H9 (cell line): ENCODE results near the gene PHGDH. TPM values are rescaled to one million over a fixed set of nuclear protein-coding genes. Genes with fewer than 3 reads are reported as not detected.

ENCODE experiments used
- DNase-seq: peaks from one replicate; pipeline ENCODE4 v3.0.0-alpha.2; 2017
- H2AFZ ChIP-seq: one replicate; pipeline ENCODE4 v1.6.1; 2013; ENCODE audit warnings: mild to moderate bottlenecking, low read length, control low read depth, moderate library complexity
- H2AK5ac ChIP-seq: 2 replicates; pipeline ENCODE4 v1.6.1; 2013; ENCODE audit warnings: low read length, control low read depth, mixed read lengths; ENCODE audit not compliant: insufficient read length
- H2BK120ac ChIP-seq: one replicate; pipeline ENCODE4 v1.6.1; 2013; ENCODE audit warnings: low read depth, mild to moderate bottlenecking, low read length, control low read depth, inconsistent platforms; ENCODE audit not compliant: poor library complexity, severe bottlenecking
- H2BK12ac ChIP-seq: 2 replicates; pipeline ENCODE4 v1.6.1; 2013; ENCODE audit warnings: low read length, control low read depth, mixed read lengths, low read depth; ENCODE audit not compliant: insufficient read length
- H2BK15ac ChIP-seq: 2 replicates; pipeline ENCODE4 v1.6.1; 2013; ENCODE audit warnings: low read depth, low read length, control low read depth
- H2BK20ac ChIP-seq: one replicate; pipeline ENCODE4 v1.6.1; 2013; ENCODE audit warnings: low read depth, mild to moderate bottlenecking, low read length, control low read depth, inconsistent platforms; ENCODE audit not compliant: poor library complexity, severe bottlenecking
- H2BK5ac ChIP-seq: 2 replicates; pipeline ENCODE4 v1.6.1; 2013; ENCODE audit warnings: low read length, control low read depth, mixed read lengths; ENCODE audit not compliant: insufficient read length
- H3K14ac ChIP-seq: 2 replicates; pipeline ENCODE4 v1.6.1; 2013; ENCODE audit warnings: low read length, control low read depth; ENCODE audit not compliant: insufficient read depth
- H3K18ac ChIP-seq: 2 replicates; pipeline ENCODE4 v1.6.1; 2013; ENCODE audit warnings: low read depth, mild to moderate bottlenecking, mixed read lengths, low read length, control low read depth; ENCODE audit not compliant: insufficient read length
- H3K23ac ChIP-seq: 2 replicates; pipeline ENCODE4 v1.6.1; 2013; ENCODE audit warnings: low read length, control low read depth, mixed read lengths, low read depth; ENCODE audit not compliant: insufficient read length
- H3K23me2 ChIP-seq: 2 replicates; pipeline ENCODE4 v1.6.1; 2013; ENCODE audit warnings: low read depth, mild to moderate bottlenecking, mixed read lengths, low read length, control low read depth; ENCODE audit not compliant: insufficient read length, poor library complexity, severe bottlenecking
- H3K27ac ChIP-seq: 2 replicates; pipeline ENCODE4 v1.5.1; 2013; ENCODE audit warnings: low read length, control low read depth, mixed read lengths, low read depth; ENCODE audit not compliant: insufficient read length
- H3K27me3 ChIP-seq: 2 replicates; pipeline ENCODE4 v1.6.1; 2013; ENCODE audit warnings: low read length, control low read depth, inconsistent platforms; ENCODE audit not compliant: insufficient read depth
- H3K4ac ChIP-seq: 2 replicates; pipeline ENCODE4 v1.6.1; 2013; ENCODE audit warnings: low read depth, mild to moderate bottlenecking, control low read depth, inconsistent platforms, low read length, moderate library complexity
- H3K4me1 ChIP-seq: 2 replicates; pipeline ENCODE4 v1.6.1; 2013; ENCODE audit warnings: low read length, control low read depth, inconsistent platforms; ENCODE audit not compliant: insufficient read depth
- H3K4me2 ChIP-seq: 2 replicates; pipeline ENCODE4 v1.6.1; 2013; ENCODE audit warnings: low read length, control low read depth, mixed read lengths; ENCODE audit not compliant: insufficient read length, insufficient read depth
- H3K56ac ChIP-seq: 2 replicates; pipeline ENCODE4 v1.6.1; 2013; ENCODE audit warnings: low read depth, mild to moderate bottlenecking, mixed read lengths, low read length, control low read depth; ENCODE audit not compliant: insufficient read length
- H3K79me1 ChIP-seq: 2 replicates; pipeline ENCODE4 v1.6.1; 2013; ENCODE audit warnings: low read depth, mild to moderate bottlenecking, moderate library complexity, low read length, control low read depth, inconsistent platforms; ENCODE audit not compliant: insufficient read depth, poor library complexity, severe bottlenecking
- H3K79me2 ChIP-seq: 2 replicates; pipeline ENCODE4 v1.6.1; 2013; ENCODE audit warnings: low read length, control low read depth, inconsistent platforms; ENCODE audit not compliant: insufficient read depth
- H3K9ac ChIP-seq: 2 replicates; pipeline ENCODE4 v1.6.1; 2013; ENCODE audit warnings: low read length, control low read depth, mixed read lengths; ENCODE audit not compliant: insufficient read length; ENCODE audit errors: extremely low read depth
- H3K9me3 ChIP-seq: one replicate; pipeline ENCODE4 v1.6.1; 2013; ENCODE audit warnings: low read depth, low read length, inconsistent platforms; ENCODE audit not compliant: control insufficient read depth
- H3T11ph ChIP-seq: one replicate; pipeline ENCODE4 v1.6.1; 2013; ENCODE audit warnings: mild to moderate bottlenecking, low read length, control low read depth, inconsistent platforms
- H4K20me1 ChIP-seq: one replicate; pipeline ENCODE4 v1.6.1; 2013; ENCODE audit not compliant: control insufficient read depth, insufficient read length, insufficient read depth
- H4K5ac ChIP-seq: 2 replicates; pipeline ENCODE4 v1.6.1; 2013; ENCODE audit warnings: low read depth, mild to moderate bottlenecking, mixed read lengths, low read length, control low read depth; ENCODE audit not compliant: insufficient read length
- H4K8ac ChIP-seq: replicated peaks from 2 replicates; pipeline ENCODE4 v1.6.1; 2013; ENCODE audit warnings: low read length, control low read depth, mixed read lengths, low read depth; ENCODE audit not compliant: insufficient read length
- H4K91ac ChIP-seq: 2 replicates; pipeline ENCODE4 v1.6.1; 2013; ENCODE audit warnings: low read depth, mild to moderate bottlenecking, moderate library complexity, mixed read lengths, low read length, control low read depth; ENCODE audit not compliant: insufficient read length
- H3K27ac Mint-ChIP-seq, 3 experiments: 2 replicates in 2 of 3; 3 replicates in 1 of 3; pipeline ENCODE4 v1.8.0; 2020 to 2021; ENCODE audit warnings: mixed read lengths in 3 of 3, mild to moderate bottlenecking in 1 of 3, moderate library complexity in 1 of 3
- H3K27me3 Mint-ChIP-seq: 2 replicates; pipeline ENCODE4 v1.8.0; 2021; ENCODE audit warnings: low read depth, mild to moderate bottlenecking, moderate library complexity, mixed read lengths
- H3K36me3 Mint-ChIP-seq, 3 experiments: 2 replicates in 2 of 3; 3 replicates in 1 of 3; pipeline ENCODE4 v1.8.0; 2020 to 2021; ENCODE audit warnings: low read depth in 3 of 3, mixed read lengths in 3 of 3; ENCODE audit not compliant: insufficient read depth in 1 of 3
- H3K4me1 Mint-ChIP-seq, 2 experiments: 2 replicates each; pipeline ENCODE4 v1.8.0; 2020; ENCODE audit warnings: mixed read lengths in 2 of 2
- H3K4me3 Mint-ChIP-seq, 2 experiments: 2 replicates in 1 of 2; 3 replicates in 1 of 2; pipeline ENCODE4 v1.8.0; 2020 to 2021; ENCODE audit warnings: mild to moderate bottlenecking in 2 of 2, mixed read lengths in 2 of 2, moderate library complexity in 1 of 2
- H3K9me3 Mint-ChIP-seq, 2 experiments: 2 replicates in 1 of 2; 3 replicates in 1 of 2; pipeline ENCODE4 v1.8.0; 2020; ENCODE audit warnings: mild to moderate bottlenecking in 2 of 2, mixed read lengths in 2 of 2, moderate library complexity in 1 of 2
- WGBS: extraction: QIAGEN DNeasy Blood & Tissue Kit; methylation state at CpG from one replicate; pipeline ENCODE4 v1.1.7; 2013; ENCODE audit warnings: missing lambda C conversion rate, low lambda C conversion rate, mixed read lengths; ENCODE audit not compliant: insufficient read length; ENCODE audit errors: extremely low coverage; 5-methylcytosine and 5-hydroxymethylcytosine counted together
- total RNA-seq: library from RNA; stranded (reverse); gene quantifications from 2 replicates; pipeline ENCODE4 v1.2.1, GENCODE V29; 2021
- TF ChIP-seq, protein P1 (sequence below): fragments of 200-600 bp; sonication (generic); conservative IDR thresholded peaks from 3 replicates; pipeline ENCODE4 v1.8.0; 2021; ENCODE audit warnings: antibody characterized with exemption, mild to moderate bottlenecking

PHGDH gene
- total RNA-seq, 1 experiment from 2014 or later = 458 TPM

DNA sequence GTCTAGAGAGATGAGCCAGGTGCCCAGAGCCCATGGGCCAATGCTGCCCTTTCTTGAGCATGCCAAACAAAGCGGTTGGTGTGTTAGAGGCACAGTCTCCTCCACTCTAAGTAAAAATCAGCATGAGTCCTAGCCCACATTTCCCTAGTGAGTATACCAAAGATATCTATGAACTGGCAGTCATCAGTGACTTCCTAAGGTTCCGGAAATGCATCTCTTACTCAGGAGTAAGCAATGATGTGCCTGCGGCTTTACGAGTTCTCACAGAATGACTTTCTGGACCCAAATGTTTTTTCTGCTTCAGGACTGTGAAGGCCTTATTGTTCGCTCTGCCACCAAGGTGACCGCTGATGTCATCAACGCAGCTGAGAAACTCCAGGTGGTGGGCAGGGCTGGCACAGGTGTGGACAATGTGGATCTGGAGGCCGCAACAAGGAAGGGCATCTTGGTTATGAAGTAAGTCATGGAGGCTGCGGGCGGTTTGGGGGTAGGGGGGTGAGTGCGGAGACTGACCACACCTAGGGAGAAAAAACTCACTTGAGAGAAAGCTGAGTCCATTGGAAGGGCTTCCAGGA, 9.2 kb downstream of the PHGDH start:
- H3K79me2 ChIP-seq = peaks cover 44% of the 10 kb centered on the region

More for the DNA sequence above, 9.2 kb downstream of the PHGDH start:
- Histone ChIP-seq H3K4ac (no peak overlapping the region), H3T11ph (no peak overlapping the region), H2BK20ac (no peak overlapping the region), H4K8ac (no peak overlapping the region), H2BK5ac (peak overlapping the region; percentile 51), H3K79me1 (peaks cover 22% of the 10 kb centered on the region), H3K4me1 (peaks cover 8% of the 10 kb centered on the region; the same call in 1 of the 2 replicates), H4K20me1 (peaks cover 2% of the 10 kb centered on the region), H3K18ac (no peak overlapping the region), H3K4me2 (no peak overlapping the region), H3K27ac (no peak overlapping the region), H3K9me3 (no peaks in the 10 kb centered on the region), H3K23ac (no peak overlapping the region), H2BK12ac (no peak overlapping the region), H3K14ac (no peak overlapping the region; the same call in 1 of the 2 replicates), H2AK5ac (no peak overlapping the region), H3K9ac (no peak overlapping the region), H2BK15ac (no peak overlapping the region), H3K27me3 (no peaks in the 10 kb centered on the region), H4K5ac (no peak overlapping the region), H3K56ac (no peak overlapping the region), H4K91ac (no peak overlapping the region), H2BK120ac (no peak overlapping the region), H3K23me2 (peaks cover 3% of the 10 kb centered on the region), H2AFZ (no peak overlapping the region)
- Mint-ChIP-seq H3K9me3 (no peaks in the 10 kb centered on the region), H3K36me3 (peaks cover 66 to 68% (median 68%) of the 10 kb centered on the region in 3 experiments; a peak in 6 of 7 replicates), H3K27ac (peak overlapping the region in 1 of 3 experiments; percentile 82; a peak in 1 of 7 replicates), H3K4me1 (peaks cover 19 to 24% of the 10 kb centered on the region in 2 experiments), H3K27me3 (no peaks in the 10 kb centered on the region), H3K4me3 (no peak overlapping the region)
- no peak for DNase-seq
- WGBS = no CpG with 5 or more reads among the region's 11 CpGs
- TF ChIP-seq, protein P1, sequence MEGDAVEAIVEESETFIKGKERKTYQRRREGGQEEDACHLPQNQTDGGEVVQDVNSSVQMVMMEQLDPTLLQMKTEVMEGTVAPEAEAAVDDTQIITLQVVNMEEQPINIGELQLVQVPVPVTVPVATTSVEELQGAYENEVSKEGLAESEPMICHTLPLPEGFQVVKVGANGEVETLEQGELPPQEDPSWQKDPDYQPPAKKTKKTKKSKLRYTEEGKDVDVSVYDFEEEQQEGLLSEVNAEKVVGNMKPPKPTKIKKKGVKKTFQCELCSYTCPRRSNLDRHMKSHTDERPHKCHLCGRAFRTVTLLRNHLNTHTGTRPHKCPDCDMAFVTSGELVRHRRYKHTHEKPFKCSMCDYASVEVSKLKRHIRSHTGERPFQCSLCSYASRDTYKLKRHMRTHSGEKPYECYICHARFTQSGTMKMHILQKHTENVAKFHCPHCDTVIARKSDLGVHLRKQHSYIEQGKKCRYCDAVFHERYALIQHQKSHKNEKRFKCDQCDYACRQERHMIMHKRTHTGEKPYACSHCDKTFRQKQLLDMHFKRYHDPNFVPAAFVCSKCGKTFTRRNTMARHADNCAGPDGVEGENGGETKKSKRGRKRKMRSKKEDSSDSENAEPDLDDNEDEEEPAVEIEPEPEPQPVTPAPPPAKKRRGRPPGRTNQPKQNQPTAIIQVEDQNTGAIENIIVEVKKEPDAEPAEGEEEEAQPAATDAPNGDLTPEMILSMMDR = no peak
